Epithelial cell of esophagus (primary cell): ENCODE results near the gene KPNA6.

Source experiments
- DNase-seq: peaks from one replicate; pipeline ENCODE4 v3.0.0; 2010; ENCODE audit warnings: low read depth
- H3K4me3 ChIP-seq: 2 replicates; pipeline ENCODE4 v1.5.1; 2011; ENCODE audit warnings: mild to moderate bottlenecking, low read length, control low read depth
- TF ChIP-seq, protein P1 (sequence below): IDR thresholded peaks from 2 replicates; pipeline ENCODE4 v1.5.1; 2011; ENCODE audit warnings: low read depth, mild to moderate bottlenecking, low read length, control low read depth, inconsistent platforms; ENCODE audit not compliant: insufficient read depth; ENCODE audit errors: missing control alignments

The KPNA6 gene

DNA sequence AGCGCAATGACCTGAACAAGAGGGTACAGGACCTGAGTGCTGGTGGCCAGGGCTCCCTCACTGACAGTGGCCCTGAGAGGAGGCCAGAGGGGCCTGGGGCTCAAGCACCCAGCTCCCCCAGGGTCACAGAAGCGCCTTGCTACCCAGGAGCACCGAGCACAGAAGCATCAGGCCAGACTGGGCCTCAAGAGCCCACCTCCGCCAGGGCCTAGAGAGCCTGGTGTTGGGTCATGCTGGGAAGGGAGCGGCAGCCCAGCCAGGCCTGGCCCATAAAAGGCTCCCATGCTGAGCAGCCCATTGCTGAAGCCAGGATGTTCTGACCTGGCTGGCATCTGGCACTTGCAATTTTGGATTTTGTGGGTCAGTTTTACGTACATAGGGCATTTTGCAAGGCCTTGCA lies 87.1 kb downstream of the KPNA6 start:
- TF ChIP-seq, protein P1, sequence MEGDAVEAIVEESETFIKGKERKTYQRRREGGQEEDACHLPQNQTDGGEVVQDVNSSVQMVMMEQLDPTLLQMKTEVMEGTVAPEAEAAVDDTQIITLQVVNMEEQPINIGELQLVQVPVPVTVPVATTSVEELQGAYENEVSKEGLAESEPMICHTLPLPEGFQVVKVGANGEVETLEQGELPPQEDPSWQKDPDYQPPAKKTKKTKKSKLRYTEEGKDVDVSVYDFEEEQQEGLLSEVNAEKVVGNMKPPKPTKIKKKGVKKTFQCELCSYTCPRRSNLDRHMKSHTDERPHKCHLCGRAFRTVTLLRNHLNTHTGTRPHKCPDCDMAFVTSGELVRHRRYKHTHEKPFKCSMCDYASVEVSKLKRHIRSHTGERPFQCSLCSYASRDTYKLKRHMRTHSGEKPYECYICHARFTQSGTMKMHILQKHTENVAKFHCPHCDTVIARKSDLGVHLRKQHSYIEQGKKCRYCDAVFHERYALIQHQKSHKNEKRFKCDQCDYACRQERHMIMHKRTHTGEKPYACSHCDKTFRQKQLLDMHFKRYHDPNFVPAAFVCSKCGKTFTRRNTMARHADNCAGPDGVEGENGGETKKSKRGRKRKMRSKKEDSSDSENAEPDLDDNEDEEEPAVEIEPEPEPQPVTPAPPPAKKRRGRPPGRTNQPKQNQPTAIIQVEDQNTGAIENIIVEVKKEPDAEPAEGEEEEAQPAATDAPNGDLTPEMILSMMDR: no peak
- DNase-seq: no peak
- H3K4me3 ChIP-seq: no peak overlapping the region

DNA sequence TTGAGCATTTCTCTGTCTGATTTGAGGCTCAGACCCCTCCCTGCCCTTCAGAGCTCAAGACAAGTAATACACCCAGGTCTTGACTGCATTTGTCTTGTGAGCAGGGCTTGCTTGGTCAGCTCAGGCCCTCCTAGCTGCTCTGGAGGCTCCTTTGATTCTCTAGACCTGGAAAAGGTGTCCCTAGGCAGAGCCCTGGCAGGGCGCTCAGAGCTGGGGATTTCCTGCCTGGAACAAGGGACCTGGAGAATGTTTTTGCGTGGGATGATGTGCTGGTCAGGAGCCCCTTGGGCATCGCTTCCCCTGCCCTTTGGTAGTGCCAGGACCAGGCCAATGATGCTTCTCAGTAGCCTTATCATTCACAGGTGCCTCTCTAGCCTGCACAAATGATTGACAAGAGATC lies 87.7 kb downstream of the KPNA6 start:
- TF ChIP-seq, protein P1: no peak
- DNase-seq: no peak

GRCh38 chr1:32195972-32196823 lies 88.3 kb downstream of the KPNA6 start:
- no peak overlapping the region for H3K4me3 ChIP-seq
- TF ChIP-seq, protein P1: no peak
- DNase-seq: no peak

More for the DNA sequence above, 87.7 kb downstream of the KPNA6 start:
- no peak overlapping the region for H3K4me3 ChIP-seq

DNA sequence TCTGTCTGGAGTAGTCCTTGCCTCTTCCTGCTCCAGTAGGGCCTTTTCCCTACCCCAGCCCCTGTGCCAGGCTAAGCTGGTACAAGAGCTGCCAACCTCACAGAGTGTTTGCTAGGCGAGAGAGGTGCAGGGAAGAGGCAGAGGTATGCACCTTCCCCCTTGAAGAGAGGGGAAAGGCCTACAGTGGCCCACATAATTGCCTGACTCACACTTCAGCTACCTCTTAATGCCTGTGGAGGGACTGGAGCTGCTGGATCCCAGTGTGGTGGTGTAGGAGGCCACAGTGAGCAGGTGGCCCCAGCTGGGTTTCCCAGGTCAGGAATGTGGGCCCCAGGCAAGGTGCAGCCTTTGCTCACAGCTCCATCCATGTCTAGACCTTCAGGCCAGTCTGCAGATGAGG lies 89.2 kb downstream of the KPNA6 start:
- DNase-seq: no peak
- H3K4me3 ChIP-seq: no peak overlapping the region
- TF ChIP-seq, protein P1: no peak

DNA sequence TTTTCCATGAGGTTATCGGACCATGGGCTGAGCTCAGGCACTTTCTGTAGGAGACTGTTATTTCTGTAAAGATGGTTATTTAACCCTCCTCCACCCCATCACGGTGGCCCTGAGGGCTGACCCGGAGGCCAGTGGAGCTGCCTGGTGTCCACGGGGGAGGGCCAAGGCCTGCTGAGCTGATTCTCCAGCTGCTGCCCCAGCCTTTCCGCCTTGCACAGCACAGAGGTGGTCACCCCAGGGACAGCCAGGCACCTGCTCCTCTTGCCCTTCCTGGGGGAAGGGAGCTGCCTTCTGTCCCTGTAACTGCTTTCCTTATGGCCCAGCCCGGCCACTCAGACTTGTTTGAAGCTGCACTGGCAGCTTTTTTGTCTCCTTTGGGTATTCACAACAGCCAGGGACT lies 90.0 kb downstream of the KPNA6 start:
- no peak for DNase-seq
- no peak overlapping the region for H3K4me3 ChIP-seq

DNA sequence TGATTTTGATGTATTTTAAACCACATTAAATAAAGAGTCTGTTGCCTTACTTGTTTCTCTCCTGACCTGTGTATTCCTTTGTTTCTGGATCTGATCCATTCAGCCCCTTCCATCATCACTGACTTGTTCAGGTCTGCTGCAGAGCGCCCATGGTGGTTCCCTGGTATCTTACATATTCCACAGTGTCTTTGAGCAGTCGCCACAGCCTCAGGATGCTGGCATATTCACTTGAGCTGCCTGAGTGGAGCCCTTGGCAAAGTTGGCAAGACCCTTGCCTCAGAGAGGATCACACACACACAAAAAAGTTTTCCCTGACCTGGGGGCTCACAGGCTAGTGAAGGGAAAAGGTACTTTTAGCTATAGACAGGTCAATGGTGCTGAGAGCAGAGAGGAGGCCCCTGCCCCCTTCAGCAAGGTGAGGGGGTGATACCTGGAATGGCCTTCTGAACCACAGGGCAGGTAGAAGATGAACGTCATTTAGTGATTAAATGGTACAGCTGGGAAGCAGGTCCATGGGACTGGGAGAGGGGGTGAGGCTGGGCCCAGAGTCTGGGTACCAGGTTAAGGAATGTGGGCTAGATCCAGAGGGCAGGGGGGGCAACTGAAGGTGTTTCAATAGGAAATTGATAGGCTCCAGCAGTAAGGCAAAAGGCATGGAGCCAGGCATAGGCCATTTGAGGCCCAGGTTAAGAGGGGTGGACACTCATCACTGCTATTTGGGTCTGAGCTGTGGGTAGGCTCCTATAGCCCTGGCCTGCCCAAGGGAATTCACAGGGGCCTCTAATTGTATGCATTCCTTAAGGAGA lies 90.6 kb downstream of the KPNA6 start:
- no peak overlapping the region for H3K4me3 ChIP-seq
- DNase-seq: no peak
- TF ChIP-seq, protein P1: no peak

More for the DNA sequence above, 90.0 kb downstream of the KPNA6 start:
- TF ChIP-seq, protein P1: no peak
